ENCODE data around the gene KCNC3. TPM values are rescaled to one million over a fixed set of nuclear protein-coding genes. Genes with fewer than 3 reads are reported as not detected.
A peak's percentile ranks its signal among the peaks of the same experiment; 100 is the strongest.

Gene KCNC3
- total and polyA plus RNA-seq, 2 of the 13 experiments (the other 11 are each of a cell fraction or from before 2014, with no cell fraction given), result 0.29 to 1.7 TPM

GRCh38 chr19:50325310-50326100, 3.7 kb downstream of the KCNC3 start (continued):
- TF ChIP-seq ZNF251 (CRISPR knock-in tag; IDR thresholded peaks at IDR 0.05), result no peak
- TF ChIP-seq ZNF121 (CRISPR knock-in tag; IDR thresholded peaks at IDR 0.05), result no peak
- TF ChIP-seq, protein P1, sequence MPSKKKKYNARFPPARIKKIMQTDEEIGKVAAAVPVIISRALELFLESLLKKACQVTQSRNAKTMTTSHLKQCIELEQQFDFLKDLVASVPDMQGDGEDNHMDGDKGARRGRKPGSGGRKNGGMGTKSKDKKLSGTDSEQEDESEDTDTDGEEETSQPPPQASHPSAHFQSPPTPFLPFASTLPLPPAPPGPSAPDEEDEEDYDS (CRISPR knock-in tag; IDR thresholded peaks at IDR 0.05), result no peak
- TF ChIP-seq CBX1 (IDR thresholded peaks at IDR 0.05; ENCODE audit: low read depth), result no peak
- no peak for TF ChIP-seq ZNF737 (CRISPR knock-in tag; IDR thresholded peaks at IDR 0.05; ENCODE audit: borderline replicate concordance)
- no peak for TF ChIP-seq STAT6 (CRISPR knock-in tag; IDR thresholded peaks at IDR 0.05; ENCODE audit: borderline replicate concordance)
- no peak for TF ChIP-seq ZNF672 (CRISPR knock-in tag; IDR thresholded peaks at IDR 0.05)
- 0 out of 2 replicates have a peak, but pooled peaks have one; percentile 46 for TF ChIP-seq ZSCAN12 (CRISPR knock-in tag; IDR thresholded peaks at IDR 0.05)
- TF ChIP-seq ZNF883 (CRISPR knock-in tag; IDR thresholded peaks at IDR 0.05; ENCODE audit: not compliant biosample characterization), result peak; percentile 87
- TF ChIP-seq ZNF557 (CRISPR knock-in tag; IDR thresholded peaks at IDR 0.05), result no peak
- TF ChIP-seq ZNF713 (CRISPR knock-in tag; IDR thresholded peaks at IDR 0.05), result no peak
- no peak for TF ChIP-seq ZMYM2 (CRISPR knock-in tag; IDR thresholded peaks at IDR 0.05)
- TF ChIP-seq PAF1 (CRISPR knock-in tag; IDR thresholded peaks at IDR 0.05), result no peak
- TF ChIP-seq SMAD3 (CRISPR knock-in tag; IDR thresholded peaks at IDR 0.05), result no peak
- TF ChIP-seq NFATC3 (CRISPR knock-in tag; IDR thresholded peaks at IDR 0.05), result no peak
- TF ChIP-seq, protein P2, sequence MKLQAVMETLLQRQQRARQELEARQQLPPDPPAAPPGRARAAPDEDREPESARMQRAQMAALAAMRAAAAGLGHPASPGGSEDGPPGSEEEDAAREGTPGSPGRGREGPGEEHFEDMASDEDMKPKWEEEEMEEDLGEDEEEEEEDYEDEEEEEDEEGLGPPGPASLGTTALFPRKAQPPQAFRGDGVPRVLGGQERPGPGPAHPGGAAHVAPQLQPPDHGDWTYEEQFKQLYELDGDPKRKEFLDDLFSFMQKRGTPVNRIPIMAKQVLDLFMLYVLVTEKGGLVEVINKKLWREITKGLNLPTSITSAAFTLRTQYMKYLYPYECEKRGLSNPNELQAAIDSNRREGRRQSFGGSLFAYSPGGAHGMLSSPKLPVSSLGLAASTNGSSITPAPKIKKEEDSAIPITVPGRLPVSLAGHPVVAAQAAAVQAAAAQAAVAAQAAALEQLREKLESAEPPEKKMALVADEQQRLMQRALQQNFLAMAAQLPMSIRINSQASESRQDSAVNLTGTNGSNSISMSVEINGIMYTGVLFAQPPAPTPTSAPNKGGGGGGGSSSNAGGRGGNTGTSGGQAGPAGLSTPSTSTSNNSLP (IDR thresholded peaks at IDR 0.05; ENCODE audit: low read depth, low read length), result no peak
- no peak for TF ChIP-seq ATRX (CRISPR knock-in tag; IDR thresholded peaks at IDR 0.05; ENCODE audit: borderline replicate concordance)
- TF ChIP-seq TBX2 (CRISPR knock-in tag; IDR thresholded peaks at IDR 0.05; ENCODE audit: borderline replicate concordance), result peak; percentile 62
- peak; percentile 42; the same call in 1 of the 2 replicates for TF ChIP-seq PHF21A (CRISPR knock-in tag; IDR thresholded peaks at IDR 0.05)
- no peak for TF ChIP-seq ZNF619 (CRISPR knock-in tag; IDR thresholded peaks at IDR 0.05)
- TF ChIP-seq, protein P3, sequence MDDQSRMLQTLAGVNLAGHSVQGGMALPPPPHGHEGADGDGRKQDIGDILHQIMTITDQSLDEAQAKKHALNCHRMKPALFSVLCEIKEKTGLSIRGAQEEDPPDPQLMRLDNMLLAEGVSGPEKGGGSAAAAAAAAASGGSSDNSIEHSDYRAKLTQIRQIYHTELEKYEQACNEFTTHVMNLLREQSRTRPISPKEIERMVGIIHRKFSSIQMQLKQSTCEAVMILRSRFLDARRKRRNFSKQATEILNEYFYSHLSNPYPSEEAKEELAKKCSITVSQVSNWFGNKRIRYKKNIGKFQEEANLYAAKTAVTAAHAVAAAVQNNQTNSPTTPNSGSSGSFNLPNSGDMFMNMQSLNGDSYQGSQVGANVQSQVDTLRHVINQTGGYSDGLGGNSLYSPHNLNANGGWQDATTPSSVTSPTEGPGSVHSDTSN (CRISPR knock-in tag; IDR thresholded peaks at IDR 0.05; ENCODE audit: borderline replicate concordance), result no peak
- TF ChIP-seq TEAD2 (CRISPR knock-in tag; IDR thresholded peaks at IDR 0.05), result no peak
- TF ChIP-seq ZNF546 (CRISPR knock-in tag; conservative IDR thresholded peaks at IDR 0.05), result peak; percentile 82
- no peak for TF ChIP-seq JARID2 (CRISPR knock-in tag; IDR thresholded peaks at IDR 0.05; ENCODE audit: insufficient replicate concordance)
- TF ChIP-seq MEIS2 (CRISPR knock-in tag; IDR thresholded peaks at IDR 0.05), result peak; percentile 95
- TF ChIP-seq HHEX (CRISPR knock-in tag; IDR thresholded peaks at IDR 0.05), result no peak

All from HepG2 (cell line).